Placental pericyte (primary cell): Measurements from ENCODE around the gene VAMP5. TPM values are rescaled to one million over a fixed set of nuclear protein-coding genes. Genes with fewer than 3 reads are reported as not detected.

ENCODE experiments used
- small RNA-seq: library from RNA; depleted of rRNA; stranded (forward); fragments of <200 nt; gene quantifications from one replicate; pipeline ENCODE3, GENCODE V24; 2012; ENCODE audit warnings: low replicate concordance
- total RNA-seq: library from RNA; depleted of rRNA; stranded (reverse); fragments of >200 nt; gene quantifications from 2 replicates; pipeline ENCODE4 v1.2.3, GENCODE V29; 2012

The VAMP5 gene, protein sequence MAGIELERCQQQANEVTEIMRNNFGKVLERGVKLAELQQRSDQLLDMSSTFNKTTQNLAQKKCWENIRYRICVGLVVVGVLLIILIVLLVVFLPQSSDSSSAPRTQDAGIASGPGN
- 14.7 and 22.8 TPM in 2 replicates for total RNA-seq

DNA sequence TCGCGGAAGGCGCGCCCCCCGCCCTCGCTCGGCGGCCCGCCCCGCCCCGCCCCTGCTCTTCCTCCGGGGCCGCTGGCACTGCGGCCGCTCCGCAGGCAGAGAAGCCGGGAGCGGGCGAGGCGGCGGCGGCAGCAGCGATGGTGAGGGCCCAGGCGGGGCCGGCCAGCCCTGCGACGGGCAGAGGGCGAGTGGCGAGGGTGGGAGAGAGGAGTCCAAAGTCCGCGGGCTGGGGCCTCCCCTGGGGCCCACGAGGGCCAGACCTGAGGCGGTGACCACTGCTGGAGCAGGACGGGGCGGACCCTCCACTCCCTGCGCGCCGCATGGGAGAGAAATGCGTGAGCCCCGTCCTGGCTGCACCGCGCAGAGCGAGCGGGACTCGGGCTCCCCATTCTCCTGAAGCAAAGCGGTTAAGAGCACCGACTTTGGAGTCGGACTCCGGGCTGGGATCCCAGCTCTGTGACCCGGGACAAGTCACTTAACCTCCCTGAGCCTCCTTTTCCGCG is at the start of gene VAMP5:
VAMP5 (plus strand) TSS at position 78 of the 503 bp plus-strand sequence; CDS start at position 138, 60 bp downstream.

DNA sequence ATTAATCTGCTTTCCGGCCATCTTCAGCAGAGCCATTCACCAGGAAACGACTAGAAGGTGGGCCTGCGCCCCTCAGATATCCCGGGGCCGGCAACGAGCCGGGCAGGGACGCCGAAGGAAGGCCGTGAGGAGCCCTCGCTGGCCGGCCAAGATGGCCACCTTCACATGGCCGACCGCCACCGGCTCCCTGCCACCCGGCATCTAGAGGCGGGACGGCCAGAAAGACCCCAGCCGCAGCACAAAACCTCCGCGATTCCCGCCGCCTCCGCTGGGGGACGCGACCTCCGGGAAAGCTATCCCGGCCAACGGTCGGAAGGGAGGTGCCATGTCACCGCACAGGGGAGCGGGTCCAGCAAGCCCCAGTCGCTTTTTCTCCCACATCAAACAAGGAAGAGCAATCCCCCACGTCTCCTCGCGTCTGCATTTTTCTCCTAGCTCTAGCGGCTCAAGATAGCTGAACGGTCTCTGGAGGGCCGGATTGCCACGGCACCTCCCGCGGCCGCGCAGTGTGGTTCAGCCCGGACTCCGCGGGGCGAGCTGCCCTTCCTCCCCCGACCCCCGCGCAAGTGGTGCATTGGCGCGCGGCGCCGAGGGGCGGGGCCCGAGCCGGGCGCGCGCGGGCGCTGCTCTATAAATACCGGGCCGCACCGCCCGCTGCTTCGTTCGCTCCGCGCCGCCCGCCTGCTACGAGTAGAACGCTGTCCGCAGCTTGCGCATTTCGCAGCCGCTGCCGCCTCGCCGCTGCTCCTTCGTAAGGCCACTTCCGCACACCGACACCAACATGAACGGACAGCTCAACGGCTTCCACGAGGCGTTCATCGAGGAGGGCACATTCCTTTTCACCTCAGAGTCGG is 45.5 kb upstream of the VAMP5 start, which contains the start of gene MAT2A:
MAT2A (plus strand) TSS at position 662 of the 854 bp plus-strand sequence; CDS start at position 782, 120 bp downstream.

GRCh38 chr2:85561280-85562212 is 22.7 kb upstream of the VAMP5 start, which contains the start of gene GGCX:
TSS of gene GGCX (minus strand) at chr2:85561493. CDS start at chr2:85561428, 65 bp downstream.

DNA sequence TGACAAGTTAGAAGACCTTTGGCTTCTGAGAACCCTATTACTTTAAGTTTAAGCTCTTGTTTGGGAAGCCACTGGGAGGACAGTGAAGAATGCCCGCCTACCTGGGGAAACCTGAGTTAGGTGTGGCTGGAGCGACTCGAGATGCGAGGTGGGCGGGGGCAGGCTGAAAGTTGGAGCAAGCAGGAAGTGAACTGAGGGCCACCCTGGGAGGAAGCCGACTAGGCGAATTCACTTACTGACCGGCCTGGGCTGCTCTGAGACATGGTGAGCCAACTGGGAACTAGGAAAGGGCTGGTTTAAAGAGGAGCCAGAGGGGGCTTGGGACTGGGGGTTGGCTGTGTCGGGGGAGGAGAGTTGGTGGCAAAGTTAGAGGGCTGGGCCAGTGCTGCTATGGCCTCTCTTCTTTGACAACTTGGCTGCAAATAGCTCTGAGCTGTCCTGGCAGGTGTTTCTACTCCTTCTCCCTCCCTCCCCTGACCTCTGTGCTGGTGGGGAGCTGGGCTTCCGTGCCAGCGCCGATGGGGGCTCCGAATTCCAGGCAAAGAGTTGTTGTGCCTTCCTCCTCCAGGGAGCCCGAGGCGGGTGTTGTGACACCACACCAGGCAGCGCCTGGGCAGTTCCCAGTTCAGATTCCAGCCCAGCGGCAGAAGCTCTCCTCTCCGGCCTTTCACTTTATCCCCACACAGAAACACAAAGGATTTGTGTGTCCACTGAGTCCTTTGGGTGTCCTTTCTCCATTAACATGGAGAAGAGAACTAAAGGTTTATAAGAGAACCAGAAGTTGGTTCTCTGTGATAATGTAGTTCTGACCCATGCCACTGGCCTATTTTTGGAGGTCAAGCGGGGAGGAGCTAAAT is 6.6 kb upstream of the VAMP5 start, which contains the start of gene VAMP8:
VAMP8 (plus strand) TSS at position 201 of the 857 bp plus-strand sequence; CDS start at position 262, 61 bp downstream.

DNA sequence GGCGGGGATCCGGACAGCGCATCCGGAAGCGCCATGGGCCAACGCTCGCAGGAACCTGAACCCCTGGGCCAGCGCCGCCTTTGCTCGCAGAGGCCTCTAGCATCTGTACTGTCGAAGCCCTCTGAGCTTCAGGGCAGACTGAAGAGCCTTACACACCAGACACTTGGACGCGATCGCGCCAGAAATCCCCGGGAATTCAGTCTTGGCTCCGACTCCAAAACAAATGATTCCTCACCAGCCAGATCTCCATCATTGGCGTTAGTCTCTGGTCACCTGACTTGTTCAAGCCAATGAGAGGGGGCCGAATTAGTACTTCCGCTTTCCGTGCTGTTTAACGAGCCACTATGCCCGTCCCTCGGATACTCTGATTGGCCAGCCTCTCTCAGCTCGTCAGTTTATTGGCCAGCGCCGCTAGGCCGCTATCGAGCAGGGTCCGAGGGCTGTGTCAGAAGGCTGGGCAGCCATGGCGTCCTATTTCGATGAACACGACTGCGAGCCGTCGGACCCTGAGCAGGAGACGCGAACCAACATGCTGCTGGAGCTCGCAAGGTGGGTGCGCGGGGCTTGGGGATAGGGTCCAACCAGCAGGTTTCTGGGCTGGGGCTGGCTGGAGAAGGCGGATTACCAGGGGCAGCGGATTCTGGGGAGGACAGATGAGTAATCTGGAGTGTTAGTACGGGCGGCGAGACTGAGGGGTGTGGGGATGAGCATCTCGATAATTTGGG is 11.2 kb downstream of the VAMP5 start, which contains the start of gene RNF181:
RNF181 (plus strand) TSS at position 445 of the 725 bp plus-strand sequence; CDS start at position 464, 19 bp downstream.

GRCh38 chr2:85602476-85603234 is 18.4 kb downstream of the VAMP5 start, which contains the start of gene TMEM150A:
TSS of gene TMEM150A (minus strand) at chr2:85602698. CDS start at chr2:85601948, 750 bp downstream.

GRCh38 chr2:85611705-85612587 is 27.7 kb downstream of the VAMP5 start, which contains the start of gene C2orf68:
TSS of gene C2orf68 (minus strand) at chr2:85612066. CDS start at chr2:85611984, 82 bp downstream.

Small RNAs within 50 kb of the gene (small RNA-seq; reads per million reads assigned to genes)
- gene RN7SL126P: not detected

Other genes starting within 250 kb of the VAMP5 start
- 50.3 and 51.6 TPM in 2 replicates for gene RETSAT, start 229.9 kb upstream of the VAMP5 start, total RNA-seq
- gene ELMOD3, start 229.7 kb upstream of the VAMP5 start, total RNA-seq: 11.6 and 19.9 TPM in 2 replicates
- gene CAPG, start 174.1 kb upstream of the VAMP5 start, total RNA-seq: 40.5 and 55.7 TPM in 2 replicates
- gene SH2D6, start 165.7 kb upstream of the VAMP5 start, total RNA-seq: not detected in 2 replicates
- 134 and 154 TPM in 2 replicates for gene MAT2A, start 45.3 kb upstream of the VAMP5 start, total RNA-seq
- gene GGCX, start 22.9 kb upstream of the VAMP5 start, total RNA-seq: 54.9 and 56.6 TPM in 2 replicates
- gene VAMP8, start 6.8 kb upstream of the VAMP5 start, total RNA-seq: 11.8 and 14.0 TPM in 2 replicates
- gene RNF181, start 11.3 kb downstream of the VAMP5 start, total RNA-seq: 147 and 289 TPM in 2 replicates
- 14.6 and 17.7 TPM in 2 replicates for gene TMEM150A, start 18.3 kb downstream of the VAMP5 start, total RNA-seq
- 14.0 and 14.7 TPM in 2 replicates for gene C2orf68, start 27.6 kb downstream of the VAMP5 start, total RNA-seq
- gene USP39, start 31.8 kb downstream of the VAMP5 start, total RNA-seq: 46.8 and 49.1 TPM in 2 replicates
- gene SFTPB, start 83.8 kb downstream of the VAMP5 start, total RNA-seq: not detected in 2 replicates
- not detected in 2 replicates for gene GNLY, start 109.9 kb downstream of the VAMP5 start, total RNA-seq
- gene ATOH8, start 169.6 kb downstream of the VAMP5 start, total RNA-seq: 3.6 and 10.9 TPM in 2 replicates